ENCODE data around the gene P3H3.
A peak's percentile ranks its signal among the peaks of the same experiment; 100 is the strongest.
"Not testable (repeated sequence)": the region's sequence is repeated elsewhere in the genome, so short reads cannot be mapped to it uniquely, and the experiment has no call there.

P3H3 gene

GRCh38 chr12:6866920-6867412 is 38.8 kb downstream of the P3H3 start:
- H3K9me3 ChIP-seq (ENCODE audit: control extremely low read depth in 1 of 5, control insufficient read depth in 4 of 5, insufficient read depth in 2 of 5, low read depth in 1 of 5, low read length in 4 of 5), result no peaks in the 10 kb centered on the region
- H3K36me3 ChIP-seq (ENCODE audit: control insufficient read depth in 4 of 4, insufficient read depth in 4 of 4, low read length in 3 of 4), result peaks cover 4 to 72% (median 55%) of the 10 kb centered on the region in 4 experiments
- ChIA-PET CTCF (interaction anchor here (1.1 to 9.4 kb wide), 7 partner anchors 13 to 95 kb away, joined by 3 to 105 read pairs (median 12); partner anchors contain the start of genes C12orf57, CDCA3, LRRC23 and RNU7-1), POLR2A (interaction anchor here (0.5 to 3.7 kb wide), 6 partner anchors 12 to 81 kb away, joined by 3 to 21 read pairs (median 6); partner anchors contain the start of genes C12orf57, CDCA3, RNU7-1 and USP5)
- 3% methylated on average over 28 of the region's 33 CpGs for WGBS (ENCODE audit: insufficient coverage)
- H3K27me3 ChIP-seq (replicated peaks in 2 of 5; ENCODE audit: control insufficient read depth in 4 of 5, insufficient read depth in 5 of 5, low read length in 4 of 5), result no peaks in the 10 kb centered on the region
- peak; percentile 69 to 82 (median 80) for DNase-seq
- H3K27ac ChIP-seq (ENCODE audit: insufficient read depth in 1 of 2, low read depth in 1 of 2, low read length in 2 of 2, poor library complexity in 1 of 2, severe bottlenecking in 2 of 2), result peak overlapping the region in 1 of 2 experiments; percentile 80
- peak overlapping the region; percentile 9 to 89 (median 66) for H3K4me3 ChIP-seq (ENCODE audit: control insufficient read depth in 1 of 7, extremely low read depth in 1 of 7, insufficient read depth in 4 of 7, low read depth in 2 of 7, low read length in 6 of 7)
- peaks cover 8 to 49% (median 40%) of the 10 kb centered on the region in 4 experiments for H3K4me1 ChIP-seq (ENCODE audit: control extremely low read depth in 1 of 4, control insufficient read depth in 4 of 4, insufficient read depth in 4 of 4, low read length in 3 of 4)

GRCh38 chr12:6867413-6868210 is 39.4 kb downstream of the P3H3 start, which contains the start of gene TPI1:
TPI1 (plus strand) TSS chr12:6867531; CDS start chr12:6867567, 36 bp downstream.
- no peaks in the 10 kb centered on the region for H3K27me3 ChIP-seq (replicated peaks in 2 of 5; ENCODE audit: control insufficient read depth in 4 of 5, insufficient read depth in 5 of 5, low read length in 4 of 5)
- H3K4me1 ChIP-seq (ENCODE audit: control extremely low read depth in 1 of 4, control insufficient read depth in 4 of 4, insufficient read depth in 4 of 4, low read length in 3 of 4), result peaks cover 8 to 55% (median 46%) of the 10 kb centered on the region in 4 experiments
- H3K27ac ChIP-seq (ENCODE audit: insufficient read depth in 1 of 2, low read depth in 1 of 2, low read length in 2 of 2, poor library complexity in 1 of 2, severe bottlenecking in 2 of 2), result peak within 1 kb of the TSS; percentile 25 to 80
- POLR2A ChIA-PET, result interaction anchor here (0.6 to 3.7 kb wide), 5 partner anchors 14 to 81 kb away, joined by 3 to 21 read pairs (median 6); partner anchors contain the start of genes C12orf57, CDCA3, RNU7-1 and USP5
- peak in 2 of 3 donors; percentile 30 to 42 for DNase-seq
- H3K4me3 ChIP-seq (ENCODE audit: control insufficient read depth in 1 of 7, extremely low read depth in 1 of 7, insufficient read depth in 4 of 7, low read depth in 2 of 7, low read length in 6 of 7), result peak within 1 kb of the TSS; percentile 63 to 89 (median 78)
- H3K36me3 ChIP-seq (ENCODE audit: control insufficient read depth in 4 of 4, insufficient read depth in 4 of 4, low read length in 3 of 4), result peaks cover 4 to 67% (median 50%) of the 10 kb centered on the region in 4 experiments
- under 1% methylated on average over 63 of the region's 86 CpGs for WGBS (ENCODE audit: insufficient coverage)
- CTCF ChIA-PET, result interaction anchor here (0.7 to 9.4 kb wide), 17 partner anchors 8 to 293 kb away, joined by 3 to 105 read pairs (median 4); partner anchors contain the start of genes C12orf57, CDCA3, LRRC23 and RNU7-1
- no peaks in the 10 kb centered on the region for H3K9me3 ChIP-seq (ENCODE audit: control extremely low read depth in 1 of 5, control insufficient read depth in 4 of 5, insufficient read depth in 2 of 5, low read depth in 1 of 5, low read length in 4 of 5)

GRCh38 chr12:6868211-6869048 is 40.2 kb downstream of the P3H3 start:
- Histone ChIP-seq H3K27ac (ENCODE audit: insufficient read depth in 1 of 2, low read depth in 1 of 2, low read length in 2 of 2, poor library complexity in 1 of 2, severe bottlenecking in 2 of 2) (peak overlapping the region in 1 of 2 experiments; percentile 76), H3K4me3 (ENCODE audit: control insufficient read depth in 1 of 7, extremely low read depth in 1 of 7, insufficient read depth in 4 of 7, low read depth in 2 of 7, low read length in 6 of 7) (peak overlapping the region; percentile 63 to 89 (median 78)), H3K9me3 (ENCODE audit: control extremely low read depth in 1 of 5, control insufficient read depth in 4 of 5, insufficient read depth in 2 of 5, low read depth in 1 of 5, low read length in 4 of 5) (no peaks in the 10 kb centered on the region), H3K4me1 (ENCODE audit: control extremely low read depth in 1 of 4, control insufficient read depth in 4 of 4, insufficient read depth in 4 of 4, low read length in 3 of 4) (peaks cover 8 to 59% (median 50%) of the 10 kb centered on the region in 4 experiments), H3K36me3 (ENCODE audit: control insufficient read depth in 4 of 4, insufficient read depth in 4 of 4, low read length in 3 of 4) (peaks cover 4 to 59% (median 44%) of the 10 kb centered on the region in 4 experiments), H3K27me3 (replicated peaks in 2 of 5; ENCODE audit: control insufficient read depth in 4 of 5, insufficient read depth in 5 of 5, low read length in 4 of 5) (no peaks in the 10 kb centered on the region)
- CTCF ChIA-PET, result interaction anchor here (0.7 to 9.4 kb wide), 26 partner anchors 9 to 292 kb away, joined by 3 to 105 read pairs (median 5); partner anchors contain the start of genes C12orf57, CDCA3, LRRC23 and RNU7-1
- POLR2A ChIA-PET, result interaction anchor here (0.6 to 3.7 kb wide), 5 partner anchors 15 to 85 kb away, joined by 3 to 21 read pairs (median 6); partner anchors contain the start of genes C12orf57, RNU7-1 and USP5
- WGBS (ENCODE audit: insufficient coverage), result 19% methylated on average over 10 of the region's 22 CpGs
- no peak for DNase-seq

GRCh38 chr12:6869049-6870021 is 41.1 kb downstream of the P3H3 start:
- peak; percentile 84 to 93 (median 87) for DNase-seq
- H3K27me3 ChIP-seq (replicated peaks in 2 of 5; ENCODE audit: control insufficient read depth in 4 of 5, insufficient read depth in 5 of 5, low read length in 4 of 5), result no peaks in the 10 kb centered on the region
- CTCF ChIA-PET, result interaction anchor here (0.6 to 9.4 kb wide), 31 partner anchors 10 to 322 kb away, joined by 3 to 105 read pairs (median 5); partner anchors contain the start of genes C12orf57, C1RL, CDCA3 and LRRC23
- peaks cover 4 to 51% (median 38%) of the 10 kb centered on the region in 4 experiments for H3K36me3 ChIP-seq (ENCODE audit: control insufficient read depth in 4 of 4, insufficient read depth in 4 of 4, low read length in 3 of 4)
- no peak overlapping the region for H3K27ac ChIP-seq (ENCODE audit: insufficient read depth in 1 of 2, low read depth in 1 of 2, low read length in 2 of 2, poor library complexity in 1 of 2, severe bottlenecking in 2 of 2)
- H3K9me3 ChIP-seq (ENCODE audit: control extremely low read depth in 1 of 5, control insufficient read depth in 4 of 5, insufficient read depth in 2 of 5, low read depth in 1 of 5, low read length in 4 of 5), result no peaks in the 10 kb centered on the region
- peaks cover 8 to 68% (median 58%) of the 10 kb centered on the region in 4 experiments for H3K4me1 ChIP-seq (ENCODE audit: control extremely low read depth in 1 of 4, control insufficient read depth in 4 of 4, insufficient read depth in 4 of 4, low read length in 3 of 4)
- 51% methylated on average over 12 of the region's 12 CpGs for WGBS (ENCODE audit: insufficient coverage)
- POLR2A ChIA-PET, result interaction anchor here (0.6 to 3.7 kb wide), 4 partner anchors 18 to 86 kb away, joined by 3 to 21 read pairs (median 6); partner anchors contain the start of genes C12orf57, RNU7-1 and USP5
- peak overlapping the region in 3 of 7 experiments; percentile 78 to 89 (median 89) for H3K4me3 ChIP-seq (ENCODE audit: control insufficient read depth in 1 of 7, extremely low read depth in 1 of 7, insufficient read depth in 4 of 7, low read depth in 2 of 7, low read length in 6 of 7)

GRCh38 chr12:6870304-6870703 is 42.1 kb downstream of the P3H3 start:
- H3K36me3 ChIP-seq (ENCODE audit: control insufficient read depth in 4 of 4, insufficient read depth in 4 of 4, low read length in 3 of 4), result peaks cover 4 to 42% (median 31%) of the 10 kb centered on the region in 4 experiments
- H3K4me3 ChIP-seq (ENCODE audit: control insufficient read depth in 1 of 7, extremely low read depth in 1 of 7, insufficient read depth in 4 of 7, low read depth in 2 of 7, low read length in 6 of 7); POLR2A ChIA-PET; H3K9me3 ChIP-seq (ENCODE audit: control extremely low read depth in 1 of 5, control insufficient read depth in 4 of 5, insufficient read depth in 2 of 5, low read depth in 1 of 5, low read length in 4 of 5); H3K27me3 ChIP-seq (replicated peaks in 2 of 5; ENCODE audit: control insufficient read depth in 4 of 5, insufficient read depth in 5 of 5, low read length in 4 of 5); DNase-seq; H3K27ac ChIP-seq (ENCODE audit: insufficient read depth in 1 of 2, low read depth in 1 of 2, low read length in 2 of 2, poor library complexity in 1 of 2, severe bottlenecking in 2 of 2): not testable (repeated sequence)
- peaks cover 14 to 73% (median 67%) of the 10 kb centered on the region in 4 experiments for H3K4me1 ChIP-seq (ENCODE audit: control extremely low read depth in 1 of 4, control insufficient read depth in 4 of 4, insufficient read depth in 4 of 4, low read length in 3 of 4)
- WGBS (ENCODE audit: insufficient coverage), result no CpG with 5 or more reads among the region's 4 CpGs
- CTCF ChIA-PET, result interaction anchor here (0.7 to 9.4 kb wide), 16 partner anchors 16 to 273 kb away, joined by 3 to 105 read pairs (median 14); partner anchors contain the start of genes C12orf57, CDCA3, LRRC23 and RNU7-1

Measured in common myeloid progenitor, CD34-positive (primary cell).